NCI-H526 (cell line): Measurements from ENCODE around the gene MAD1L1.
A peak's percentile ranks its signal among the peaks of the same experiment; 100 is the strongest.
"Not testable (repeated sequence)": the region's sequence is repeated elsewhere in the genome, so short reads cannot be mapped to it uniquely, and the experiment has no call there.

ENCODE experiments used
- DNase-seq, 2 experiments: peaks; one replicate each; lab custom pipeline; 2025; lab: John Stamatoyannopoulos, UW

Gene MAD1L1

DNA sequence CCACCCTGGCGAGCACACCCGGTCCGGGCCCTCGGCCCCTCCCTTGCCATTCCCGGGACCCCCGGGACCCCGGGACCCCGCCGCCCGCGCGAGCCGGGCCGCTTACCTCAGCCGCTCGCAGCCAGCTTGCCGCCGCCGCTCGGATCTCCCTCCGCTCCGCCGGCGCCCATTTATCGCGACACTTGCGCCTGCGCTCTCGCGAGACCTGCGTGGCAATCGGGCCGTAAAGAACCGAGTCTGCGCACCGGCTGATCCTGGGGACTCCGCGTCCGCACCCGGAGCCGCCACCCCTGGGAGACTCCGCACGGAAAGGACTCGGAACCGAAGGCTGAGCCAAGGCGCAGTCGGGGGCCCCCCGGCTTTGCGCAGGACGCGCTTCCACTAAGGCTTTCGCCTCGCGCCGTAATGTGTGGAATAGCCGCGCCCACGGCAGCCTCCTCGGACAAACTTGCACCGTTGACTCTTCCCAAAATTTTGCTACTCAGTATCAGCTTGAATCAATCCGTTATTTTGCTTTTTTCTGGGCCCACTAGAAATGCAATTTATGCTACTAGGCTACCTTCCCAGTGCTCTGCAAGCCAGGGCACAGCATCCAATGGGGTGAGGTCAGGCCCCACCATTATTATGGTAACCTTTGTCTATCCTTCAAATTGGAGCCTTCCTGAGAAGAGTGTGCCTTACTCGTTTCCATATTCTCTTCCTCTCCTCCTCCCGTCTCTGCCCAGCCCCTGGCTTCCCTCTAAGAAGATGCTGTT, at the start of gene MAD1L1:
MAD1L1 (minus strand) TSS at position 180 of the 755 bp plus-strand sequence. CDS start 2,812 bp downstream, outside the sequence.
- DNase-seq, result peak; percentile 61 to 96

- DNase-seq, result no peak
Observed at GRCh38 chr7:2282185-2282751, 49.5 kb upstream of the MAD1L1 start.

DNA sequence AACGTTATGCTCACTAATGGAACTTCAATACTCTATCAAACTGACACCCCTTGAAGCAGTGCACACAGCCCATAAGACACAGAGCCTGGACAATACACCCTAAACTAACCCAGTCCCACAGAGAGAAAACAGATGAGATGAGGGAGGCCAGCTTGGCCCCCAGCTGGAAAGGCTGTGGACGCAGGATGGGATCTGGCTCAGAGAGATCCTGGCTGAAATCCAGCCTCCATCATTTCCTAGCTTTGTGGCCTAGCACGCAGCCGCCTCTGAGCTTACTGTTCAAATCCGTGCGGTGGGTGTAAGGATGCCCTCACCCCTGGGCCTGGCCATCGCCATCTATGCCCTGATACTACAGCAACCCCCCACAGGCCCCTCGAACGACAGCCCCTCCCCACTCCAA, 48.8 kb upstream of the MAD1L1 start:
- no peak for DNase-seq

DNA sequence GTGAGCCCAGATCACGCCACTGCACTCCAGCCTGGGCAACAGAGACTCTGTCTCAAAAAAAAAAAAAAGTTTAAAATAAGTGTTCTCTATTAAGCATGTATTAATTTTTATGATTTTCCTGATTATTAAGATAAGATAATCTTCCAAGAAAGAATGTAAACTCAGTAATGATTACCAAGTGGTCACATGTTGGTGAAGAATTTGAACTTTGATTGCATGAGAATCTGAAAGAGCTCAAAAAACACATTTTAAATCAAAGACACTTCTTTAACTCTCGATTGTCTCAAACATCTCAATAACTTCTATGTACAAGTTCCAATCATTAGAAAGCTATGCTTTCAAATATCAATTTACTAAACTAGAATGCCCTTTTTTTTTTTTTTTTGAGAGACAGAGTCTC, 47.7 kb upstream of the MAD1L1 start:
- no peak for DNase-seq

GRCh38 chr7:2279896-2280295, 47.2 kb upstream of the MAD1L1 start:
- DNase-seq, result no peak

- no peak for DNase-seq
Observed at GRCh38 chr7:2278026-2278425, 45.3 kb upstream of the MAD1L1 start.

- DNase-seq, result no peak
Observed at GRCh38 chr7:2276107-2276506, 43.4 kb upstream of the MAD1L1 start.

GRCh38 chr7:2275101-2275500, 42.4 kb upstream of the MAD1L1 start:
- no peak for DNase-seq

DNA sequence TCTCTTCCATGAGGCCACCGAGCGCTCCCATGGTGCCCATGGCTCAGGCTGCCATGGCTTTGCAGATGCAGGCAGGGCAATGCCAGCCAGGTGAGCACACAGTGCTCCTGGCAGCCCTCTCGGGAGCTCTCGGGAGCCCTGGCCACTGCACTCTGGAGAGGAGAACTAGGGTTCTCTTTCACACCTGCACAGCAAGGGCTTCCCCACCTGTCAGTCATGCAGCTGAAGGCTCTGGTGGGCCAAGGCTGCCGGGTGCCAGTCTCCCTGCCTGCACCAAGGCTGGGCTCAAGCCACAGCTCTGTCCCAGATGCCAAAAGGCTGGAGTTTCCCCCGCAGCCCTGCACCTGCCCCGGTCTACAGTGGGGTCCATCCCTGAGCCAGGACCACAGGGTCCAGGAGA, 41.9 kb upstream of the MAD1L1 start:
- no peak for DNase-seq

GRCh38 chr7:2273866-2274265, 41.1 kb upstream of the MAD1L1 start:
- no peak for DNase-seq

DNA sequence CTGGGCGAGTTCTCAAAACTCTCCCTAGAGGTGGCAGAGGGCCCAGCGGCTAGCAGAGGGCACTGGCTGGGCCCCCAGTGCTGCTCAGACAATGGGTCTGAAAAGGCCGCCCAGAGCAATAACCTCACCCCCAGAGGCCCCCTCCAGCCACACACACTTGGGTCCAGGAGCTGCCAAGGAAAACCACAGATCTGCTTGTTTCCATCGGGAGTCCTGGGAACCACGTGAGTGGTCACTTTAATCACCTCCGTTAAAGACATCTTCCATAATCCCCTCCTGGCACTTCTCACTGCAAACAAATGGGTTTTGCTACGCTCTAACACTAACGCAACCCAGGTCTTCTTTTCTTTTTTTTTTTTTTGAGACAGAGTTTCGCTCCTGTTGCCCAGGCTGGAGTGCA, 39.3 kb upstream of the MAD1L1 start:
- DNase-seq, result no peak

DNA sequence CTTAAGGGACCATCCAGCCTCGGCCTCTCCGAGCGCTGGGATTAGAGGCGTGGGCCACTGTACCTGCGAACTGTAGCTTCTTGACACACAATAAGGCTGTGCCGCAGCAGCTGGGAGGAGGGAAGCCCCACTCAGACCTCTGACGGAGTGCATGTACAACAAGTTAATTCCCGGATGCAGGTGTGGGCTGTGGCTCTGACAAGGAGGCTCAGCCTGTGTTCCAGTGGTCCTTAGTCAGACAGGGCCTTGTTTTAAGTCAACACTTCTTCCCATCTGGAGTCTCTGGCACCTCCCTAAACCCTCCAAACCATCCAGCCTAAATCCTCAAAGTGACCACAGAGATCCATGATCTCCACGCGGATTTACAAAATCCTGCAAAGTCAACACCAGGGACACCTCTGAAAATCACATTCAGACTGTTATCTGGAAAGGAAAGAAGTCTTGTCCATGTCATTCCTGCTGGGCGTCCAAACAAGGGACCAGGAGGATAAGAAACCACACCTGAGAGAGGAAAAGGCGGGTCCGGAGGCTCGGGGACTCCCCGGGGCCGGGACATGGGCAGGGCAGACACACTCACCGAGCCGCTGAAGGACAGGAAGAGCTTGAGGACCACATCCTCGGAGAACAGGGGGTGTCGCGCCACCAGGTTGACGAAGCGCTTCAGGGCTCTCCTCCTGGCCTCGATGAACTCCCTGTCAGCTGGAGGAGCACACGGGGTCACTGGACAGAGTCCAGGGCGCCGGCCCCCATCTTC, 38.7 kb upstream of the MAD1L1 start:
- no peak for DNase-seq

- DNase-seq, result no peak
Observed at GRCh38 chr7:2270495-2270894, 37.8 kb upstream of the MAD1L1 start.

DNA sequence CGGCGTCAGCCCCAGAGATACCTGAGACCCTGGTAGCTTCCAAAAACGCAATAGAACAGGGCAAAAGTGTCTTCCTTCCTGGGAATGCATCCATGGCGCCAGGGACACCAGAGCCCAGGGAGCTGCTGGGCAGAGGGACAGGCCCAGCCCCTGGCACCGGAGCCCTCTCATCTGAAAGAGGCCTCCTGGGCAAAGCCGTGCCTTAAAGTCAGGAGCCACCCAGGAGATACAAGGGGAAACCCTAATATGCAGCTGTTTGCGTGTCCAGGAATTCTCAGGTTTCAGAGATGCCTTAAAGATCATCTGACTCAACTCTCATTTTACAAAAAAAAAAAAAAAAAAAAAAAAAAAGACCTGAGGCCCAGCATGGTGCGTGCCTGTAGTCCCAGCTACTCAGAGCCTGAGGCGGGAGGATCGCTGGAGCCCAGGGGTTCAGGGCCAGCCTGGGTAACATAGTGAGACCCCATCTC, 37.3 kb upstream of the MAD1L1 start:
- DNase-seq, result no peak

DNA sequence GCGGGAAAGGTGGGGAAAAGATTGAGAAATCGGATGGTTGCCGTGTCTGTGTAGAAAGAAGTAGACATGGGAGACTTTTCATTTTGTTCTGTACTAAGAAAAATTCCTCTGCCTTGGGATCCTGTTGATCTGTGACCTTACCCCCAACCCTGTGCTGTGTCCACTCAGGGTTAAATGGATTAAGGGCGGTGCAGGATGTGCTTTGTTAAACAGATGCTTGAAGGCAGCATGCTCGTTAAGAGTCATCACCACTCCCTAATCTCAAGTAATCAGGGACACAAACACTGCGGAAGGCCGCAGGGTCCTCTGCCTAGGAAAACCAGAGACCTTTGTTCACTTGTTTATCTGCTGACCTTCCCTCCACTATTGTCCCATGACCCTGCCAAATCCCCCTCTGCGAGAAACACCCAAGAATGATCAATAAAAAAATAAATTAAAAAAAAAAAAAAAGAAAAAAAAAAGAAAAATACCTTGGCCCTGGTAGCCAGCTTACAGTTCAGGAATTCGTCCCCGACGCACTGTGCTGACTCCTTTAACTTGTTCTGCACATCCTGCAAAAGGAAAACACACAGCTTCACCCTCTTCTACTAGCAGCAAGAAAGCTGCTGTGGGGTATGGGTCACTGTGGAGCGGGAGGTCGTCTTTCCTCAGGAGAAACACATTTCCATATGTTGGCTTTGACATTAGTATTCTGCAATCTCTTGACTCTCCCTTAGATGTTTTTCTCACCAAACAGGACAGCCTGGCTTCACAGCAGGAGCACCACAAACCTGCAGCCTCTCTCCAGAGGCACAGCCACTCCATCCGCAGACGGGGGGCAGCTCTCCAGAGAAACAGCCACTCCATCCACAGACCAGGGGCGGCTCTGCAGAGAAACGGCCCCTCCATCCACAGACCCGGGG, 36.6 kb upstream of the MAD1L1 start:
- not testable (repeated sequence) for DNase-seq

GRCh38 chr7:2266911-2267310, 34.2 kb upstream of the MAD1L1 start:
- DNase-seq, result no peak

DNA sequence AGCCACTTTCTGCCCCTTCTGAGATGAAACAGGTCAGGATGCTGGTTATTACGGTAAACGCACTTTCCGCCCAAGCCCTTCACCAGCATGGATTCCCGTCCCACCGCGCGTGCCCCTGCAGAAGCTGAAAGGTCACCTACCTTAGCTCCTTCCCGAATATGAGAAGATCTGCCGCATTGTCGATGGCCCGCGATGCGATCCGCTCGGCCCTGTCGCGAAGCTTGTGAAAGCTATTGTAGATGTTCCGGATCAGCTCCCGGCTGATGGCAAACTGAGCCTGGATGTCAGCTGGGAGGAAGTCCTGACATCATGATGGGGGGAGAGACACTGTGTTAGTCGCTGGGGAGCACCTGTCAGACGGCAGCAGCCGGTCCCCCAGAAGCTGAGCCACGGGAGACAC, 31.4 kb upstream of the MAD1L1 start:
- no peak for DNase-seq

GRCh38 chr7:2263176-2263575, 30.4 kb upstream of the MAD1L1 start:
- DNase-seq, result no peak

GRCh38 chr7:2261611-2262010, 28.9 kb upstream of the MAD1L1 start:
- DNase-seq, result no peak

DNA sequence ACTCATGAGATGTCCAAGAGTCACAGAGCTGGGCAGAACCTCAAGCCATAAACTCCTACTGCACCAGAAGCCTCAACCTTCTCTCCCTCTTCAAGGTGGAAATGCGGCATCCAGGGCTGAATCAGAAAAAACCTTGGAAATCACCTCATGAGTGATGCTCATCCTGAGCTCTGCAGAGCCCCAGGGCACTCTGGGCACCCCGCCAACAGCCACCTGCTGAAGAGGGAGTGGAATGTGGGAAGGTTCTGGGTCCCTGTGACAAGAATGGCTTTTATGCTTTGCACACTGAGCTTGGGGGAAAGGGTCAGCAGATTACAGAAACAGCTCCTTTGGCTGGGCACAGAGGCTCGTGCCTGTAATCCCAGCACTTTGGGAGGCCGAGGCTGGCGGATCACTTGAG, 28.1 kb upstream of the MAD1L1 start:
- DNase-seq, result no peak

- DNase-seq, result no peak
Observed at GRCh38 chr7:2259480-2259879, 26.7 kb upstream of the MAD1L1 start.
